Activated CD4-positive, alpha-beta T cell treated with anti-CD3 and anti-CD28 coated beads for 36 hours (primary cell): ENCODE results near the gene SRMS. TPM values are rescaled to one million over a fixed set of nuclear protein-coding genes. Genes with fewer than 3 reads are reported as not detected.
A peak's percentile ranks its signal among the peaks of the same experiment; 100 is the strongest.

Experiments used
- ATAC-seq: fragments of 200-7000 bp; cut with Tn5 transposase; one replicate; pipeline ENCODE4 v1.10.0; 2021; ENCODE audit warnings: mild to moderate bottlenecking, moderate library complexity
- CTCF ChIA-PET: fragments of 350-600 bp; sonication (Branson Sonifier 250); formaldehyde crosslinking; loops from one replicate; lab custom pipeline; 2021; ENCODE audit warnings: antibody characterized with exemption; lab: Charles Lee
- POLR2A ChIA-PET: fragments of 350-600 bp; sonication (Branson Sonifier 250); formaldehyde crosslinking; loops from one replicate; lab custom pipeline; 2021; ENCODE audit warnings: antibody characterized with exemption, inconsistent platforms; lab: Charles Lee
- DNase-seq: peaks from one replicate; pipeline ENCODE4 v3.0.0-alpha.2; 2020
- H3K27ac Mint-ChIP-seq: one replicate; pipeline ENCODE4 v1.8.0; 2021; ENCODE audit warnings: mixed read lengths
- H3K27me3 Mint-ChIP-seq: one replicate; pipeline ENCODE4 v1.8.0; 2021; ENCODE audit warnings: mixed read lengths
- H3K36me3 Mint-ChIP-seq: one replicate; pipeline ENCODE4 v1.8.0; 2021; ENCODE audit warnings: low read depth, mixed read lengths
- H3K4me1 Mint-ChIP-seq: one replicate; pipeline ENCODE4 v1.8.0; 2021; ENCODE audit warnings: mixed read lengths
- H3K4me3 Mint-ChIP-seq: one replicate; pipeline ENCODE4 v1.8.0; 2021; ENCODE audit warnings: mild to moderate bottlenecking, moderate library complexity, mixed read lengths
- H3K9me3 Mint-ChIP-seq: one replicate; pipeline ENCODE4 v1.8.0; 2021; ENCODE audit warnings: low read depth, mixed read lengths
- intact Hi-C, 2 experiments: fragments of 100-400 bp; cut with DNase I in 1 of 2; cut with micrococcal nuclease in 1 of 2; formaldehyde crosslinking; loops; one replicate each; pipeline versions ENCODE4 v1.14.2 to v1.15.1; 2022 to 2024; cut with DNase I, micrococcal nuclease
- total RNA-seq, 2 experiments: library from RNA; stranded (reverse); gene quantifications; one replicate each; pipeline ENCODE4 v1.2.3, GENCODE V29; 2021

Gene SRMS
- total RNA-seq, 2 experiments from 2014 or later, result not detected

DNA sequence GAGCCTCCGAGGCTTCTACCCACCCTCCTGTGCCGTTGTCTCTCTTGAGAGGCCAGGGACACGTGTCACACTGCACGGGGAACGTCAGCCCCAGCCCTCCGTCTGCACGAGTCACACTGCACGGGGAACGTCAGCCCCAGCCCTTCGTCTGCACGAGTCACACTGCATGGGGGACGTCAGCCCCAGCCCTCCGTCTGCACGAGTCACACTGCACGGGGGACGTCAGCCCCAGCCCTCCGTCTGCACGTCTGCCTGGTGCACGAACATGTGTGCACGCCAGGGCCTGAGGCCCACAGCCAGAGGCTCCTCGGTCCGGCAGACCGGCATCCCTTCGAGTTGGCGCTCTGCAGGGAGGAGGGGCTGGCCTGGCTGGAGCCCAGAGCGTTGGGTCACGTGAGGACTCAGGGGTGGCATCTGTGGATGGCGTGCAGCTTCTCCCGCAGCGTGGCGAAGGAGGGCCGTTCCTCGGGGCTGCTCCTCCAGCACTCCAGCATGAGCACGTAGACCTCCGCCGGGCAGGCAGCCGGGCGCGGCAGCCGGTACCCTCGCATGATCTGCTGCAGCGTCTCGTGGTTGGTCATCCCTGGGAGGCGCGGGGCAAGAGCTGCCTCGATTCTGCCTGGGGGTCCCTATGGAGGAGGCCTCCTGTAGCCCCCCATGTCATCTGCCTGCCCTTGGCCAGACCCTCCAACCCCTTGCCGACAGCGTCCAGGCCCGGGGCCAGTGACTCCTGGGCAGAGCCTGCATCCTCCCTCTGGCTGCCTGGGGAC, 6.9 kb downstream of the SRMS start:
- H3K27ac Mint-ChIP-seq, result no peak overlapping the region
- POLR2A ChIA-PET, result no interaction called here

DNA sequence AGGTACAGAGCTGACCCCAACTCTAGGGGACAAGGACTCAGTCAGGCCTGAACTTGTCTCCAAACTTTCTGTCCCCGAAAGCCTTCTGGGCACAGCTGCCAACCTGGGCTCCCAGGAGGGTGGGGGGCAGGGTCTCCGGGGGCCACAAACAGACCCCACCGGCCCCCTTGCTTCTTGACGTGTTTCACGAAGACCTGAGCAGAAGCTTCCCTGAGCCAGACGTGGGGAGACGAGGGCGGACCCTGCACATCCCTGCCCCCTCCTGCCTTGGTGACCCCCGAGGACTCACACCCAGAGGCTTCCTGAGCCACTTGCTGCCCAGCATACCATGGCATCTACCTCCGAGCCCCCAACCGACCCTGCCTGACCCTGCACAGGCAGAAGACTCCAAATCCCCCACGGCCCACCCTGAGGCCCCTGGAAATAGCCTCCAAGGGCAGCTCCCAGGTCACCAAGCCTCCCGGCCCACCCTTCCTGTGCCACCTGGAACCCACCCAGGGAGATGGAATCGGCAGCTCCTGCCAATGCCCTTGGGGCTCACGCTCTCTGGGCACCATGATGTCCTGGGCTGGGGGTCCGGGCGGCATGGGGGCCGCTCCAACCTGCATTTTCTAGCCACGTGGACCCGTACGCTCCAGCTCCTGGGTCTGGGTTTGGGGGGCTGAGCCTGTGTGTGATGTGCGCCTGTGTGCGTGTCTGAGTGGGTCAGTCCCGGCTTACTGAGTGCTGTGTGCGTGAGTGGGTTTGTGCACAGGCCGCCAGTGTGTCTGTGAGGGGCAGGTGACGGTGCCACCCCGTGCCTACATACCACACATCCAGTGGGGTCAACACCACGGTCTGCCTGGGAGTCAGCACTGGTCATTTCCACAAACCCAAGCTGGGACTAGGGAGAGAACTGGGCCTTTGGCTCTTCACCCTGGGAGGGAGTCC, 7.8 kb downstream of the SRMS start:
- DNase-seq, result no peak
- Mint-ChIP-seq H3K36me3 (no peaks in the 10 kb centered on the region), H3K9me3 (no peaks in the 10 kb centered on the region), H3K27me3 (no peaks in the 10 kb centered on the region), H3K4me1 (peaks cover 8% of the 10 kb centered on the region), H3K27ac (no peak overlapping the region), H3K4me3 (no peak overlapping the region)
- ChIA-PET CTCF (interaction anchor here (0.5 to 2.1 kb wide), 4 partner anchors 11 to 106 kb away, joined by 3 to 6 read pairs (median 3); no protein-coding TSS in a partner anchor), POLR2A (no interaction called here)
- intact Hi-C loops, result loop anchor here (2.0 to 10.0 kb wide), 6 partner anchors 98 to 525 kb away; partner anchors contain the start of genes TCEA2 (in 2 of the 2), UCKL1 (in 2 of the 2), ABHD16B (in 1 of the 2) and TPD52L2 (in 1 of the 2)
- no peak for ATAC-seq

More for the DNA sequence above, 6.9 kb downstream of the SRMS start:
- no peaks in the 10 kb centered on the region for H3K9me3 Mint-ChIP-seq
- DNase-seq (no peak), ATAC-seq (no peak)
- CTCF ChIA-PET, result no interaction called here
- no peaks in the 10 kb centered on the region for H3K27me3 Mint-ChIP-seq
- H3K4me3 Mint-ChIP-seq, result no peak overlapping the region
- peaks cover 8% of the 10 kb centered on the region for H3K4me1 Mint-ChIP-seq
- H3K36me3 Mint-ChIP-seq, result no peaks in the 10 kb centered on the region
- intact Hi-C loops, result no loop called here

DNA sequence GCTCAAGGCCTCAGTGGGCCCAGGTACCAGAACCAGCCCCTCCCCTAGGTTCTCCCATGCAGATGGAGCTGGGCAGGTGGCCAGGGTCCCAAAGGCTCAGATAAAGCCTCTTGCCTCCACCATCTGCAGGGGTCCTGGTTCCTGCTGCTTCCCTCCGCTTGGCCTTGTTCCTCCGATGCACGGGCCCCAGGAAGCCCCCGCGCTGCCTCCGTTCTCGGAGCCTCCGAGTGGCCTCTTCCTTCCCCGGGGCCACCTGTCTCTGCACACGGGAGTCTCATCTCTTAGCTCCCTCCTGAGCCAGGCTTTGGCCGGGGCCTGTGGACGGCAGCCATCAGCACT, 8.5 kb downstream of the SRMS start:
- Mint-ChIP-seq H3K36me3 (no peaks in the 10 kb centered on the region), H3K27ac (no peak overlapping the region), H3K4me3 (no peak overlapping the region), H3K9me3 (no peaks in the 10 kb centered on the region), H3K27me3 (no peaks in the 10 kb centered on the region), H3K4me1 (peaks cover 8% of the 10 kb centered on the region)
- CTCF ChIA-PET, result interaction anchor here (0.5 to 2.7 kb wide), 9 partner anchors 10 to 1402 kb away, joined by 3 to 21 read pairs (median 3); partner anchors contain the start of genes FNDC11 and PPDPF
- DNase-seq (no peak), ATAC-seq (no peak)
- POLR2A ChIA-PET, result no interaction called here
- intact Hi-C loops, result loop anchor here (2.0 to 10.0 kb wide), 6 partner anchors 98 to 526 kb away; partner anchors contain the start of genes TCEA2 (in 2 of the 2), UCKL1 (in 2 of the 2), ABHD16B (in 1 of the 2) and TPD52L2 (in 1 of the 2)

DNA sequence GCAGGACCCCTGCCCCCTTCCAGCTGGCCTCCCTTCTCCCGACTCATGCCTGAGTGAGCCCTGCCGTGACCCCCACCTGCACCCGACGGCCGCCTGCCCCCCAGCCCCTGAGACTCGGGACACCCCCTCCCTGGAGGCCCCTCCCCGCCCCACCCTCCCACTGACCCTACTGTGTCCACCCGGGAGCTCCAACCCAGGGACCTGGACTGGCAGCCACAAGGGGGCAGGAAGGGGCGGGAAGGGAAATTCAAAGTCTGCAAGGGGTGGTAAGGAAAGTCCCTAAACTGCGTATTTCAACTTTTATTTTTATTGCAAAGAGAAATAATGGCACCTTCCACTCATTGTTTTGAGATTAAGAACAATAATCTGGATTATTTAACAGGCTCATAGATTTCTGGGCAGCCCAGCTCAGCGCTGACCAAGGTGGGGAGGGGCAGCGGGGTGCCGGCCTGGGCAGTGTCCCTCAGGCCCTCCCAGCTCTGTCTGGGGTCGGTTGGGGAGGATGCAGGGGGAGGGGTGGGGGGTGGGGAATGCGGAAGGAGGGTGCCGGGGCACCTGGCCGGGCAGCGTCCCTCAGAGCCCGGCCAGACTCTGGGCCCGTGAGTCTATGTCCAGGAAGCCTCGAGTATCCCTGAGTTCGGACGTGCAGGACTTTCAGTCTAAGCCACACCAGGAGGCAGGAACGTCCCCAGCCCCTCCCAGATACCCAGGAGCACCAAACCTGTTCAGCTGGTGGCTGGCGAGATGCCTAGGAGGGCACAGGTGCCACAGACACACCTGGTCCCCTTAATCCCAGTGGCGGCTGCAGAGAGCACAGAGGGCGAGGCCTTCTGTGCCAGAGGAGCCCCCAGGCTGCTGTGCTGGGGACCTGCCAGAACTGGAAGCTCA, 9.1 kb downstream of the SRMS start:
- peak overlapping the region; percentile 85 for H3K27ac Mint-ChIP-seq
- ChIA-PET POLR2A (interaction anchor here (0.6 to 1.1 kb wide), 3 partner anchors 56 to 327 kb away, joined by 3 to 5 read pairs (median 3); partner anchors contain the start of gene TPD52L2), CTCF (interaction anchor here (0.5 to 3.2 kb wide), 20 partner anchors 10 to 1401 kb away, joined by 3 to 21 read pairs (median 3); partner anchors contain the start of genes ARFRP1, FNDC11, PPDPF and ZGPAT)
- intact Hi-C loops, result loop anchor here (1.0 to 10.0 kb wide), 18 partner anchors 15 to 582 kb away; partner anchors contain the start of genes TCEA2 (in 2 of the 2), TPD52L2 (in 2 of the 2), UCKL1 (in 2 of the 2) and ABHD16B (in 1 of the 2)
- ATAC-seq, result peak; percentile 1
- peaks cover 8% of the 10 kb centered on the region for H3K4me1 Mint-ChIP-seq
- no peak for DNase-seq
- H3K9me3 Mint-ChIP-seq, result no peaks in the 10 kb centered on the region
- peak overlapping the region; percentile 68 for H3K4me3 Mint-ChIP-seq
- no peaks in the 10 kb centered on the region for H3K36me3 Mint-ChIP-seq
- no peaks in the 10 kb centered on the region for H3K27me3 Mint-ChIP-seq

DNA sequence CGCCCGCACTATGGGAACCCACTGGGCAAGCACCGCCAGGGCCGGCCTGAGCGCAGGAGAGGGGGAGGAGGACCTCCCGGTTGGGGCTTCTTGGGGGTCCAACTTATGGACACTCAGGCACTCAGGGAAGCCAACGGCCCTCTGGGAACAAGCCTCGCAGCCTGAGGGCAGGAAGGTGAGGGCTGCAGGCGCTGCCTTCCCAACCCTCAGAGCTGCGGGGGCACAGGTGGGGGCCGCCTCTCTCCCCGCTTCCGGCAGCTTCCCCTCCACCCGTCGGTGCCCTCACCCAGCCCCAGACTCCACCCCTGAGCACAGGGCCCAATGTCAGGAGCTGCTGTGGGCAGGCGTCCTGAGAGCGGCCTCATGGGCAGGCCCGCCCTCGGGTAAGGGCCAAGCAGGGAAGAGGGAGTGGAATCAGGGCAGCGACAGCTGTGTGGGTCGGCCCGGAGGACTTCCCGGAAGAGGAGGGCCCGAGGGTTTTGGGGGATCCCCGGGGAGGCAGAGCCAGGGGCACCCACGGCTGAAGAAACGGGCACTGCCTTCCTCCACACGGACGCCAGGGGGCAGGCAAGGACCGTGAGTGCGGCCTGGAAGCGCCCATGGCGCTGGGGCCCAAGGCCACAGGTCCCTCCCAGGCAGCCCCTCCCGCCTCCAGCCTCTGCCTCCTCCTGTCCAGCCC, 9.9 kb downstream of the SRMS start:
- Mint-ChIP-seq H3K27ac (peak overlapping the region; percentile 85), H3K27me3 (no peaks in the 10 kb centered on the region), H3K9me3 (no peaks in the 10 kb centered on the region), H3K36me3 (no peaks in the 10 kb centered on the region), H3K4me3 (peak overlapping the region; percentile 68), H3K4me1 (peaks cover 8% of the 10 kb centered on the region)
- DNase-seq (peak; percentile 98), ATAC-seq (peak; percentile 97)
- intact Hi-C loops, result loop anchor here (1.0 to 10.0 kb wide), 23 partner anchors 16 to 583 kb away; partner anchors contain the start of genes TCEA2 (in 2 of the 2), TPD52L2 (in 2 of the 2), UCKL1 (in 2 of the 2) and ABHD16B (in 1 of the 2)
- POLR2A ChIA-PET, result interaction anchor here (0.6 to 1.1 kb wide), 4 partner anchors 17 to 328 kb away, joined by 3 to 5 read pairs (median 4); partner anchors contain the start of gene TPD52L2
- CTCF ChIA-PET, result interaction anchor here (0.6 to 3.2 kb wide), 23 partner anchors 9 to 501 kb away, joined by 3 to 21 read pairs (median 3); partner anchors contain the start of genes ARFRP1, FNDC11, PPDPF and TPD52L2

DNA sequence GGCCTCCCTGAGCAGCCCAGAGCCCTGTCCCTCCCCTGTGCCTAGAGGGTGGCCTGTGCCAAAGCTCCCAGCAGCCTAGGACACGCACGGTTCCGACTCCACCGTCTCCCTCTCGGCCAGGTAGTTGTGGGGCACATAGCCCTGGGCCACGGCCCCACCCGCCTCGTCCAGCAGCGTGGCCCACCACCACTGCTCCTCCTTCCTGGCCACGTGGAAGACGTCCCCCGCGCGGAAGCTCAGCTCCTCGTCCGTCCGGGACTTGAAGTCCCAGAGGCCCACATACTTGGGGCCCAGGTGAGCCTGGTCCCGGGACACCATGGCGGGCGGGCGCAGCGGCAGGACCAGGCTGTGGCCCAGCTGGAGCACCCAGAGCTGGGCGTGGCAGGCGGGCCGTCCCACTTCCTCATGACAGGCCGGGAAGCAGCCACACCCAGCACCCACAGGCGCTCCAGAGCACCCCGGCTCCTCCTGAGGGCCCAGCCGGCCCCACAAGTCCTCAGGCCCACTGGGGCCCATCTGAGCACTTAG, 10.5 kb downstream of the SRMS start, which contains the start of gene PTK6:
TSS of gene PTK6 (minus strand) at position 380 of the 528 bp plus-strand sequence. CDS start at position 318, 62 bp downstream.
- DNase-seq, result peak; percentile 67
- Mint-ChIP-seq H3K36me3 (no peaks in the 10 kb centered on the region), H3K4me3 (peak within 1 kb of the TSS; percentile 68), H3K27me3 (no peaks in the 10 kb centered on the region), H3K4me1 (peaks cover 8% of the 10 kb centered on the region), H3K9me3 (no peaks in the 10 kb centered on the region), H3K27ac (peak within 1 kb of the TSS; percentile 85)
- CTCF ChIA-PET, result interaction anchor here (0.6 to 3.2 kb wide), 21 partner anchors 10 to 502 kb away, joined by 3 to 21 read pairs (median 3); partner anchors contain the start of genes ARFRP1, FNDC11, PPDPF and TPD52L2
- POLR2A ChIA-PET, result interaction anchor here (0.6 to 1.1 kb wide), 4 partner anchors 16 to 328 kb away, joined by 3 to 5 read pairs (median 4); partner anchors contain the start of gene TPD52L2
- ATAC-seq, result peak; percentile 13
- intact Hi-C loops, result loop anchor here (1.0 to 10.0 kb wide), 11 partner anchors 16 to 528 kb away; partner anchors contain the start of genes UCKL1 (in 2 of the 2), ABHD16B (in 1 of the 2), GMEB2 (in 1 of the 2) and PPDPF (in 1 of the 2)

DNA sequence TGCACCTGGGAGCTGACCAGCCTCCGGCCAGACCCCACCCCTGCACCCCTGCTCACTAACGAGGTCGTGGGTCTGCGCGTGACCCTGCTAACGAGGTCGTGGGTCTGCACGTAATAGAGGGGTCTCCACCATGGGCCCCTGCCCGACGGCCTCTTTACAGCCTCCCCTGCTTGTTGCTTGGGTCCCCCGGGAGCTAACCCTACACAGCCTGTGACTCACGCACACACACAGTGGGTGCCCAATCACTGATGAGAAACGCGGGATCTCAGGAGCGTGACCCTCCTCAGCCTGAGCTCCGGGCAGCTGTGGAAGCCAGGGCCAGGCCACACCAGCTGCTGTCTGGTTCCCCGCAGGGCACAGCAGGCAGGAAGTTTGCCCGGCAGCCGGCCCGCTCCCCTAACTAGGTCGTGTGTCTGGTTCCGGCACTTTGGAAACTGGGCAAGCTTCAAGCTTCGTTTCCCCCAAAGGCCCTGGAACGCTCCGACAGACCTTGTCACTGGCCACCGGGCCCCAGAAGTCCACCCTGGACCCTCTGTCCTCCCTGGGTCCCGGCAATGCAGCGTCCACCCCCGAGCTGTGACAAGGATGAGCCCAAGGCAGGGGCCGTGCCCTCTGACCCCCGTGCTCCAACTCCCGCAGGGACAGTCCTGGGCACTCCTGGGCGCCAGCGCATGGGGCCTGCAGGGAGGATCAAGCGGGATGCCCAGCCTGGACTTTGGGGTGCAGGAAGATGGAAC, 11.1 kb downstream of the SRMS start:
- POLR2A ChIA-PET, result interaction anchor here (0.6 kb wide), 2 partner anchors 10 to 306 kb away, joined by 3 read pairs; no protein-coding TSS in a partner anchor
- peaks cover 8% of the 10 kb centered on the region for H3K4me1 Mint-ChIP-seq
- no peaks in the 10 kb centered on the region for H3K9me3 Mint-ChIP-seq
- H3K27me3 Mint-ChIP-seq, result no peaks in the 10 kb centered on the region
- no peak overlapping the region for H3K27ac Mint-ChIP-seq
- ATAC-seq (no peak), DNase-seq (peak; percentile 20)
- intact Hi-C loops, result loop anchor here (2.0 to 10.0 kb wide), 6 partner anchors 101 to 528 kb away; partner anchors contain the start of genes UCKL1 (in 2 of the 2), ABHD16B (in 1 of the 2), TCEA2 (in 1 of the 2) and TPD52L2 (in 1 of the 2)
- H3K4me3 Mint-ChIP-seq, result no peak overlapping the region
- H3K36me3 Mint-ChIP-seq, result no peaks in the 10 kb centered on the region
- CTCF ChIA-PET, result interaction anchor here (0.9 to 3.2 kb wide), 7 partner anchors 10 to 437 kb away, joined by 3 to 21 read pairs (median 7); partner anchors contain the start of gene PPDPF

DNA sequence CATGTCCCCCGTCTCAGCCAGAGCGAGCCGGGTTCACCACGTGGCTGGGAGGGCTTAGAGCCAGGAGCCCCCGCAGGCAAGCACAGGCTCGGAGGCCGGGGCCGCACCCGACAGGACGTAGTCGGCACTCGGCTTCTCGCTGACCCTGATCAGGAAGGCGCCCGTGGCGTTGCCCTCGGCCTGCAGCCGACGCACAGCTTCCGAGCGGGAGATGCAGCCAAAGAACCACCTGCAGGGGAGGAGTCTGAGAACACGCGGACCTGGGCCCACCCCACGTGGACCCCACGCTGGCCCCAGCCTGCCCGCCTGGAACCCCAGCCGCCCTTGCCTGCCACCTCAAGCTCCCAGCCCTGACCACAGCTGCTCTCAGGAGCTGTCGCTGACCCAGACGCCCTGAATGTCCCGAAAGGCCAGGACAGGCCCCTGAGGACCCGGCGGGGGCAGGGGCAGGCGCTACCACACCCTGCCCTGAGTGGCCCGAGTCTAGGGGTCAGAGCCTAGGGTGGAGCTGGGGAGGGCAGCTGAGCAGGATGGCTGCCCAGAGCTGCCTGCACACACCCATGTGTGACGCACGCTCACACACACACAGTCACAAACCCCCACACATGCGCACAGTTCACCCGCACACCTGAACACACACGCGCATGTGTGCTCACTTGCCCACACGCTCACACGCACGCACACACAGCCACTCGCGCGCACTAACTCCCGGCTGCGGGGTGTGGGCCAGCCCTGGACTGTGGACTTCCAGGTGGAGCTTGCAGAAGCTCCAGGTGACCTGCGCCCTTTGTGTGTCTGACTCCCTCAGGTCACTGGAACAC, 12.5 kb downstream of the SRMS start:
- DNase-seq (peak; percentile 34), ATAC-seq (no peak)

More for the DNA sequence above, 12.5 kb downstream of the SRMS start:
- Mint-ChIP-seq H3K4me1 (peaks cover 8% of the 10 kb centered on the region), H3K27ac (no peak overlapping the region), H3K36me3 (no peaks in the 10 kb centered on the region), H3K4me3 (no peak overlapping the region), H3K9me3 (no peaks in the 10 kb centered on the region), H3K27me3 (no peaks in the 10 kb centered on the region)
- CTCF ChIA-PET, result interaction anchor here (3.2 kb wide), 1 partner anchor 438 kb away, joined by 10 read pairs; no protein-coding TSS in a partner anchor
- intact Hi-C loops, result loop anchor here (5.0 to 10.0 kb wide), 5 partner anchors 102 to 530 kb away; partner anchors contain the start of genes UCKL1 (in 2 of the 2), ABHD16B (in 1 of the 2), TCEA2 (in 1 of the 2) and TPD52L2 (in 1 of the 2)
- POLR2A ChIA-PET, result no interaction called here
